ENCODE data around the gene DRD2. TPM values are rescaled to one million over a fixed set of nuclear protein-coding genes. Genes with fewer than 3 reads are reported as not detected.

DRD2 gene
- total RNA-seq, 1 donor from 2014 or later = 2.9 TPM

GRCh38 chr11:113458189-113458588 lies 17.0 kb downstream of the DRD2 start:
- no peaks in the 10 kb centered on the region for H3K36me3 Mint-ChIP-seq (ENCODE audit: low read depth)
- TF ChIP-seq CTCF (conservative IDR thresholded peaks at IDR 0.05) = no peak
- H3K27ac Mint-ChIP-seq (ENCODE audit: unreplicated experiment) = no peak overlapping the region
- H3K4me3 Mint-ChIP-seq = no peak overlapping the region
- peaks cover 4% of the 10 kb centered on the region for H3K4me1 Mint-ChIP-seq
- H3K9me3 Mint-ChIP-seq = no peaks in the 10 kb centered on the region
- no peak for DNase-seq (ENCODE audit: low read depth, low spot score)
- H3K27me3 Mint-ChIP-seq (ENCODE audit: low read depth) = peaks cover 22% of the 10 kb centered on the region

GRCh38 chr11:113457784-113458183 lies 17.4 kb downstream of the DRD2 start:
- Mint-ChIP-seq H3K27ac (ENCODE audit: unreplicated experiment) (no peak overlapping the region), H3K9me3 (no peaks in the 10 kb centered on the region), H3K27me3 (ENCODE audit: low read depth) (peaks cover 18% of the 10 kb centered on the region), H3K4me3 (no peak overlapping the region), H3K4me1 (peaks cover 4% of the 10 kb centered on the region), H3K36me3 (ENCODE audit: low read depth) (no peaks in the 10 kb centered on the region)
- DNase-seq (ENCODE audit: low read depth, low spot score) = no peak
- TF ChIP-seq CTCF (conservative IDR thresholded peaks at IDR 0.05) = no peak

GRCh38 chr11:113454455-113454854 lies 20.7 kb downstream of the DRD2 start:
- no peak for DNase-seq (ENCODE audit: low read depth, low spot score)
- H3K27ac Mint-ChIP-seq (ENCODE audit: unreplicated experiment) = no peak overlapping the region
- H3K4me1 Mint-ChIP-seq = peaks cover 4% of the 10 kb centered on the region
- no peaks in the 10 kb centered on the region for H3K9me3 Mint-ChIP-seq
- peaks cover 11% of the 10 kb centered on the region for H3K27me3 Mint-ChIP-seq (ENCODE audit: low read depth)
- no peaks in the 10 kb centered on the region for H3K36me3 Mint-ChIP-seq (ENCODE audit: low read depth)
- H3K4me3 Mint-ChIP-seq = no peak overlapping the region
- TF ChIP-seq CTCF (conservative IDR thresholded peaks at IDR 0.05) = no peak

GRCh38 chr11:113449743-113450142 lies 25.5 kb downstream of the DRD2 start:
- no peak overlapping the region for H3K4me3 Mint-ChIP-seq
- DNase-seq (ENCODE audit: low read depth, low spot score) = no peak
- H3K9me3 Mint-ChIP-seq = no peaks in the 10 kb centered on the region
- H3K36me3 Mint-ChIP-seq (ENCODE audit: low read depth) = no peaks in the 10 kb centered on the region
- H3K4me1 Mint-ChIP-seq = peaks cover 4% of the 10 kb centered on the region
- H3K27me3 Mint-ChIP-seq (ENCODE audit: low read depth) = peaks cover 9% of the 10 kb centered on the region
- no peak overlapping the region for H3K27ac Mint-ChIP-seq (ENCODE audit: unreplicated experiment)
- TF ChIP-seq CTCF (conservative IDR thresholded peaks at IDR 0.05) = no peak

GRCh38 chr11:113448316-113448677 lies 26.9 kb downstream of the DRD2 start:
- H3K4me1 Mint-ChIP-seq = no peaks in the 10 kb centered on the region
- no peak overlapping the region for H3K4me3 Mint-ChIP-seq
- TF ChIP-seq CTCF (conservative IDR thresholded peaks at IDR 0.05) = no peak
- H3K9me3 Mint-ChIP-seq = no peaks in the 10 kb centered on the region
- H3K36me3 Mint-ChIP-seq (ENCODE audit: low read depth) = no peaks in the 10 kb centered on the region
- no peak for DNase-seq (ENCODE audit: low read depth, low spot score)
- no peak overlapping the region for H3K27ac Mint-ChIP-seq (ENCODE audit: unreplicated experiment)
- peaks cover 9% of the 10 kb centered on the region for H3K27me3 Mint-ChIP-seq (ENCODE audit: low read depth)

Data from neural crest cell (in vitro differentiated cells).